Activated T-cell treated with anti-CD3 and anti-CD28 coated beads, Interleukin-2, amount 50 U/mL, for 24 hours (primary cell): ENCODE results near the gene KTN1.

ENCODE experiments used
- DNase-seq: peaks from one replicate; pipeline ENCODE4 v3.0.0-alpha.2; 2020
- H3K27ac Mint-ChIP-seq: 2 replicates; pipeline ENCODE4 v1.8.0; 2020; ENCODE audit warnings: mild to moderate bottlenecking, mixed read lengths
- H3K27me3 Mint-ChIP-seq: 2 replicates; pipeline ENCODE4 v1.8.0; 2020; ENCODE audit warnings: mixed read lengths
- H3K36me3 Mint-ChIP-seq: 2 replicates; pipeline ENCODE4 v1.8.0; 2020; ENCODE audit warnings: low read depth, mixed read lengths
- H3K4me1 Mint-ChIP-seq: 2 replicates; pipeline ENCODE4 v1.8.0; 2020; ENCODE audit warnings: low read depth, mixed read lengths
- H3K4me3 Mint-ChIP-seq: 2 replicates; pipeline ENCODE4 v1.8.0; 2020; ENCODE audit warnings: mild to moderate bottlenecking, moderate library complexity, mixed read lengths
- H3K9me3 Mint-ChIP-seq: 2 replicates; pipeline ENCODE4 v1.8.0; 2020; ENCODE audit warnings: mixed read lengths

KTN1 gene, protein sequence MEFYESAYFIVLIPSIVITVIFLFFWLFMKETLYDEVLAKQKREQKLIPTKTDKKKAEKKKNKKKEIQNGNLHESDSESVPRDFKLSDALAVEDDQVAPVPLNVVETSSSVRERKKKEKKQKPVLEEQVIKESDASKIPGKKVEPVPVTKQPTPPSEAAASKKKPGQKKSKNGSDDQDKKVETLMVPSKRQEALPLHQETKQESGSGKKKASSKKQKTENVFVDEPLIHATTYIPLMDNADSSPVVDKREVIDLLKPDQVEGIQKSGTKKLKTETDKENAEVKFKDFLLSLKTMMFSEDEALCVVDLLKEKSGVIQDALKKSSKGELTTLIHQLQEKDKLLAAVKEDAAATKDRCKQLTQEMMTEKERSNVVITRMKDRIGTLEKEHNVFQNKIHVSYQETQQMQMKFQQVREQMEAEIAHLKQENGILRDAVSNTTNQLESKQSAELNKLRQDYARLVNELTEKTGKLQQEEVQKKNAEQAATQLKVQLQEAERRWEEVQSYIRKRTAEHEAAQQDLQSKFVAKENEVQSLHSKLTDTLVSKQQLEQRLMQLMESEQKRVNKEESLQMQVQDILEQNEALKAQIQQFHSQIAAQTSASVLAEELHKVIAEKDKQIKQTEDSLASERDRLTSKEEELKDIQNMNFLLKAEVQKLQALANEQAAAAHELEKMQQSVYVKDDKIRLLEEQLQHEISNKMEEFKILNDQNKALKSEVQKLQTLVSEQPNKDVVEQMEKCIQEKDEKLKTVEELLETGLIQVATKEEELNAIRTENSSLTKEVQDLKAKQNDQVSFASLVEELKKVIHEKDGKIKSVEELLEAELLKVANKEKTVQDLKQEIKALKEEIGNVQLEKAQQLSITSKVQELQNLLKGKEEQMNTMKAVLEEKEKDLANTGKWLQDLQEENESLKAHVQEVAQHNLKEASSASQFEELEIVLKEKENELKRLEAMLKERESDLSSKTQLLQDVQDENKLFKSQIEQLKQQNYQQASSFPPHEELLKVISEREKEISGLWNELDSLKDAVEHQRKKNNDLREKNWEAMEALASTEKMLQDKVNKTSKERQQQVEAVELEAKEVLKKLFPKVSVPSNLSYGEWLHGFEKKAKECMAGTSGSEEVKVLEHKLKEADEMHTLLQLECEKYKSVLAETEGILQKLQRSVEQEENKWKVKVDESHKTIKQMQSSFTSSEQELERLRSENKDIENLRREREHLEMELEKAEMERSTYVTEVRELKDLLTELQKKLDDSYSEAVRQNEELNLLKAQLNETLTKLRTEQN (N-terminal part only)

DNA sequence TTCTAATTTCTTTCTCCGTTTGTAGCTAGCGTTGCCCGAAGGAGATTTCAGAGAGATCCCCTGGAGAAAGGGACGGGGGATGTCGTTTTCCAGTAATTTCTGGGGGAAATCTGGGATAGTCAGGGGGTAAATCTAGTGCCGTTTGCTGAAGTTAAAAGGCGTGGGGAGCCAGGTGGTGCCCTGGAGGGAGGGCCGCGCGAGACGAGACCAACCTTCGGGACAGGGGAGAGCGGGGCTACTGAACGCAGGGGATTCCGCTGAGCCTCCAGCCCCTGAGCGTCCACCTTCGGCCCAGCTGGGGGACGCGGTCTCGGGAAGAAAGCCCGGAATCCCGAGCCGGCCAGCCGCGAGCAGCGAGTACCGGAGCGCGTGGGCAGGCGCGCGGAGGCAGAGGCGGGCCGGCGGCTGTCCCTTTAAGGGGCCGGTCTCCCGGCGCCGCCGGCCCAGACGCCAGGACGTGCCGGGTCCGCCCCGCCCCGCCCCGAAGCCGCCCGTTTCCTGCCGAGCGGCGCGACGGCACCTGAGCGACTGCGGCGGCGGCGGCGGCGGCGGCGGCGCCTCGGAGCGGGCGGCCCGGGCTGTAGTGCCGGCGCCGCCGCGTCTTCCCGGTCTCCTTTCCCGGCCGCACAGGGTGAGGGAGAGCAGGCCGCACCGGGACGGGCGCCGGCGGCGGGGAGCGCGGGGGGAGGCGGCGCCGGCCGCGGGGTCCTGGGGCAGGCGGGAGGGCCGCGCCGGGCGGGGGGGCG, at the start of gene KTN1:
TSS of gene KTN1 (plus strand) at position 484 of the 746 bp plus-strand sequence. CDS start 31,842 bp downstream, outside the sequence.
- DNase-seq: peak; percentile 91
- Mint-ChIP-seq H3K4me3 (peak within 1 kb of the TSS; percentile 91), H3K27ac (peak within 1 kb of the TSS; percentile 95), H3K4me1 (peaks cover 35% of the 10 kb centered on the region), H3K9me3 (no peaks in the 10 kb centered on the region), H3K27me3 (no peaks in the 10 kb centered on the region), H3K36me3 (peaks cover 29% of the 10 kb centered on the region)

DNA sequence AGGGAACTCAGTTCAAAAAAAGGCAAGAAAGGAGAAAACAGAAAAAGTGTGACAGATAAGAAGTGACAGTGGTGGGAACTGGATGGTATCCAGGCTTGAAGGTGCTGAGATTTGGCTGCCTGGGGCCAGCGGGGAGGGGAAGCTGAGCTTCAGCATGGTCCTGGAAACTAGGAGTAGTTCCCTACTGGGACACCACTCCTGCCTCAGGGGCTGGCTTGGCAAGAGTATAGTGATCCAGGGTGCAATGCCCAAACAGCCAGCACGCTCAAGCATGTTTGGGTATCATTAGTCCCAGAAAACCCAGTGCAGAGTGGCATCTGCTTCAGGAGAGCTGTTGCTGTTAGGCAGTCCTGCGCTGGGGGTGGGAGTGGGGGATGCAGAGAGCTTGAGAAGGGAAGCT, 49.5 kb upstream of the KTN1 start:
- Mint-ChIP-seq H3K27ac (no peak overlapping the region), H3K27me3 (no peaks in the 10 kb centered on the region), H3K9me3 (no peaks in the 10 kb centered on the region), H3K4me1 (no peaks in the 10 kb centered on the region), H3K36me3 (no peaks in the 10 kb centered on the region), H3K4me3 (no peak overlapping the region)
- no peak for DNase-seq

DNA sequence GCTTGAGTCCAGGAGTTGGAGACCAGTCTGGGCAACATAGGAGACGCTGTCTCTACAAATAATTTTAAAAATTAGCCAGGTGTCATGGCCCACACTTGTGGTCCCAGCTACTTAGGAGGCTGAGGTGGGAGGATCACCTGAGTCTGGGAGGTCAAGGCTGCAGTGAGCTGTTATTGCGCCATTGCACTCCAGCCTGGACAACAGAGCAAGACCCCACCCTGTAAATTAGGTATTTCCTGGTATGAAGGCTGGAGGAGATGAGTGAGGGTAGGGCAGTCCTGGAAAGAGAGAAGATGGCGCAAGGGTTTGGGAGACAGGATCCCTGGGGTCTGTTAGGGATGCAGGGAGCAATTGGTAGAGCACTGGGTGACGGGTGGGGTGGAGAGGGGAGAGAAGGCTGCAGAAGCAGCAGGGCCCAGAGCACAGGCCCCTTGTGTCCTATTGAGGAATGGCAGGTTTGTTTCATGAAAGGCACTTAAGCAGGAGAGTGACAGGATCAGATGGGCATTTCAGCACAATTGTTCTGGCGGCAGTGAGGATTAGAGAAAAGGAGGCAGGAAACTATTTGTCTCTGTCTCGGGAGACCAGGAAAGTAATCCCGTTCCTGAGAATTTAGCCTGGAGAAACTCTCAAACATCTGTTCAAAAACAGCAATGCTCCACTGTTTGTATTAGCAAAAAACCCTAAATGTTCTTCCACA, 47.2 kb upstream of the KTN1 start:
- Mint-ChIP-seq H3K4me3 (no peak overlapping the region), H3K27me3 (no peaks in the 10 kb centered on the region), H3K9me3 (peaks cover 5% of the 10 kb centered on the region), H3K4me1 (no peaks in the 10 kb centered on the region), H3K36me3 (no peaks in the 10 kb centered on the region), H3K27ac (no peak overlapping the region)
- no peak for DNase-seq

DNA sequence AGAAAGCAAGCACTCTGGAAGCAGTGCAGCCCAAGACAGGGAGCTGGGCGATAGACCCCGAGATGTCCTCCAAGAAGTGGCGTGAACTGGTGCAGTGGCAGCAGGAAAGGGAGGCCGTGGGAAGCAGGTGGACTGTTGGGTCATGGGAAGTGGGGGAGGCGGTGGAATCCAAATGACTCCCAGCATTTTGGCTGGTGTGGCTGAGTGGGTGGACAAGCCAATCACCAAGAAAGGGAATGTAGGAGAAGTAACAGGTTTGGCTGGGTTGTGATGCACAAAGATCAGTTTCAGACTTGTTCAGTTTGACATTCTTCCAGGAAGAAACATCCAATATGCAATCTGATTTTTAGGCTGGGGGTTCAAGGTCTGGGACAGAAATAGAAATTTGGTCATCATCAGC, 46.0 kb upstream of the KTN1 start:
- no peak for DNase-seq
- H3K27ac Mint-ChIP-seq: no peak overlapping the region
- no peaks in the 10 kb centered on the region for H3K4me1 Mint-ChIP-seq
- H3K9me3 Mint-ChIP-seq: peaks cover 5% of the 10 kb centered on the region
- no peak overlapping the region for H3K4me3 Mint-ChIP-seq
- H3K36me3 Mint-ChIP-seq: no peaks in the 10 kb centered on the region
- H3K27me3 Mint-ChIP-seq: no peaks in the 10 kb centered on the region

DNA sequence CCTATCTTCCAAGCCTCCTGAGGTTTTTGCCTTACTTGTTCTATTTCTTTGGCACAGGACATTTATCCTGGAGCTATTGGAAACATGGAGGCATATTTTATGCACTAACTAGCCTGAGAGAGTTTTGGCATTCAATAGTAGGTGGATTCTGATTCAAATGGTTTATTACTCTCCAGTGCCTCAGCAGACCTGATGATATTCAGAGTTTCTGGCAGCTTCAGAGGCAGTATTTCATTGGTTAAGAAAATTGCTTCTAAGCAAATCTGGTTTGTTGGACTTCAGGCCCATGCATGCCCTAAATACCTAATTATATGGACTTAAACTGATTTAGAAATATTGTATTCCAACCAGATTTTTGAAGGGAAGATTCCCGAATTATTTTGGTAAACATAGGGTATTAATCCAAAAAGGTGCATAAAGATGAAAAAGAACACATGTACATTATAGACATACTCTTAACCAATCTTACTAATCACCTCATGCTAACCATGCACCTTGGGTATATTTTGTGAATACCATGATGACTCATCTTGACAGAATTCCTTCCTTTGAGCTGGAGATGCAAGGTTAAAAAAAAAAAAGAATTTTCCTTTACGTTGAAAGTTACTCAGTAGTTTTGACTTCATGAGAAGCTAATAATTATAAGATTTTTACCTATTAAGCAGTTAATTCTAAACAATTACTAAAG, 44.3 kb upstream of the KTN1 start:
- DNase-seq: no peak
- H3K36me3 Mint-ChIP-seq: no peaks in the 10 kb centered on the region
- H3K9me3 Mint-ChIP-seq: peaks cover 5% of the 10 kb centered on the region
- no peak overlapping the region for H3K4me3 Mint-ChIP-seq
- H3K27ac Mint-ChIP-seq: no peak overlapping the region
- H3K27me3 Mint-ChIP-seq: no peaks in the 10 kb centered on the region
- no peaks in the 10 kb centered on the region for H3K4me1 Mint-ChIP-seq

DNA sequence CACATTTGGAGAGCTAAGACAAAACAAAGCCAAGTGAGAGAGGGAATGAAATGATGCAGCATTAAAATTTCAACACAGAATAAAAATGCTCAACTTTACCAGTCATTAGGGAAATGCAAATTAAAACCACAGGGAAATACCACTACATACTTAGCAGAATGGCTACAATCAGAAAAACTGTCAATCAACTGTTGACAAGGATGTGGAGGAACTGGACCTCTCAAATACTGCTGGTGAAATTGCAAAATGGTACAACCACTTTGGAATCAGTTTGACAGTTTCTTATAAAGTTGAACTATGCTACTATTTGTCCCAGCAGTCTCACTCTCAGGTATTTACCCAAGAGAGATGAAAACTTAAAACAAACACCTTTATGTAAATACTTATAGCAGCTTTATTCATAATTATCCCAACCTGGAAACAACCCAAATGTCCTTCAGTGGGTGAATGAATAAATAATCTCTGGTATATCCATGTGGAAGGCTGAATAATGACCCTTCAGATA, 43.8 kb upstream of the KTN1 start:
- Mint-ChIP-seq H3K9me3 (peaks cover 5% of the 10 kb centered on the region), H3K27ac (no peak overlapping the region), H3K4me1 (no peaks in the 10 kb centered on the region), H3K27me3 (no peaks in the 10 kb centered on the region), H3K4me3 (no peak overlapping the region), H3K36me3 (no peaks in the 10 kb centered on the region)
- no peak for DNase-seq

DNA sequence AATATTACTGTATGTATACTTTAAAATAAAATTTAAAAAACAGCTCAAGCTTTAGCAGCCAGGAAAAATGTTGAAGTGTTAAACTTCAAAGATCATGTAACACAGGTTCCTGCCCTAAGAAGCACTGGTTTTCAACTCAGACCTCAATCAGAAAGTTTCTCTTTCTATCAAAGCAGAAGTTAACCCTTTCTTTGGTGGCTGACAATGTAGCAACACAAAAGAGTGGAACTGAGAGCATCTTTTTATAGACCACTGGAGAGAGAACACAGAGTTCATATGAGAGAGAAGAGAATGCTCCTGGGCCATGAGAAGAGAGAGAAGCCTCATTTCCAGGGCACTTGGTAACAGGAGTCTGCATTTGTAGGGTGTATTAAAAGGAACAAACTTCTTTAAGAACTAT, 42.2 kb upstream of the KTN1 start:
- Mint-ChIP-seq H3K4me1 (no peaks in the 10 kb centered on the region), H3K36me3 (no peaks in the 10 kb centered on the region), H3K4me3 (no peak overlapping the region), H3K9me3 (peaks cover 5% of the 10 kb centered on the region), H3K27ac (no peak overlapping the region), H3K27me3 (no peaks in the 10 kb centered on the region)
- no peak for DNase-seq

DNA sequence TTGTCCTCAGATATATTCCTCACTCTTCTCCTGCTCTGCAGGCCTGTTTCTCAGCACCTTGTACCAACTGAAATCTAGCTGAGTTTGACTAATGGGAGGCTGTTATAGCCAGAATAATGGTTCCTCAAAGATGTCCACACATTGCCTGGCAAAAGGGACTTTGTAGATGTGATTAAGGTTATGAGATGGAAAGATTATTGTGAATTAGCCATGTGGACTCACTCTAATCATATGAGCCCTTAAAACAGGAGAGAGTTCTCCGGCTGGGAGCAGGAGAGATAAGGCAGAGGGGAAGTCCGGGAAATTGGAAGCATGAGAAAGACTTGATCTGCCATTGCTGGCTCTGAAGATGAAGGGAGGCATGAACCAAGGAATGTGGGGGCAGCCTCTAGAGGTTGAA, 40.0 kb upstream of the KTN1 start:
- Mint-ChIP-seq H3K9me3 (peaks cover 5% of the 10 kb centered on the region), H3K27me3 (no peaks in the 10 kb centered on the region), H3K4me1 (no peaks in the 10 kb centered on the region), H3K36me3 (no peaks in the 10 kb centered on the region), H3K4me3 (no peak overlapping the region), H3K27ac (no peak overlapping the region)
- no peak for DNase-seq

DNA sequence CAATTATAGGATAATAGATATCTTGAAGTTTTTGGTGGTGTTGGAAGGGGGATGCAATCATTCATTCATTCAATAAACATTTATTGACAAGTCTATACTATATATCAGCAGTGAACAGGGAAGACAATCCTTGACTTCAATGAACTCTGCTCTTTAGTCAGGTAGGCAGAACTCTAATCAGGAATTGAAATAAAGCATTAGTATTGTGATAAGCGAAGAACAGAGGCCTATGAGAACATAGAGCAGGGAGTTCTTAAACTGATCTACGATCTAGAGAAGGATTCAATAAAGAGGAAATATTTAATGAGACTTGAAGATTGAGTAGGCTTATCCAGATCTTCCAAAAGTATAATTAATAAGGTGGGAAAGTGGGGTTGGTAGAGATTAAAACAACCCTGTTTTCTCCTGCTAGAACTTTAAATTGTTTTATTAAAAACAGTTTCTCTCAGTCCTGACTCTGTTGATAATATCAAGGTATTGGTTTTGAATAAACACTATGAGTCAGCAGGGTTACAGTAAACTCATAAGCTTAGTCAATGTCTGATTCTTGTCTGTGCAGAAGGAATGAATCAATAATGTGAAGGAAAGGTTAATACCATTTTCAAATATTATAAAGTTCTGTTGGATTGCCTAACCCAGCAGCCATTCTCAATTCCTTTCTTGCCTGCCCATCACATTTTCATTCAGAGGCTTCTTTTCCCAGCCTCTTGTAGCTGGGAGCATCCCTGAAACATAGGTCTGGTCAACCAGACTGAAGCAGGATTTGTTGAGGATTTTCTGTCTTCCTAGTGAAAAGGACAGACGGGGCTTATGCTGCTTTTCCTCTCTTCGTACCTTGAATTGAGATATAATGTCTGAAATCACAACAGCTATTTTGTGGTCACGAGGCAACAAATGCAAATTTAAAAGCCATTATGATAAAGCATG, 38.9 kb upstream of the KTN1 start:
- Mint-ChIP-seq H3K36me3 (no peaks in the 10 kb centered on the region), H3K4me3 (no peak overlapping the region), H3K27me3 (no peaks in the 10 kb centered on the region), H3K4me1 (no peaks in the 10 kb centered on the region), H3K27ac (no peak overlapping the region), H3K9me3 (peaks cover 5% of the 10 kb centered on the region)
- DNase-seq: no peak

DNA sequence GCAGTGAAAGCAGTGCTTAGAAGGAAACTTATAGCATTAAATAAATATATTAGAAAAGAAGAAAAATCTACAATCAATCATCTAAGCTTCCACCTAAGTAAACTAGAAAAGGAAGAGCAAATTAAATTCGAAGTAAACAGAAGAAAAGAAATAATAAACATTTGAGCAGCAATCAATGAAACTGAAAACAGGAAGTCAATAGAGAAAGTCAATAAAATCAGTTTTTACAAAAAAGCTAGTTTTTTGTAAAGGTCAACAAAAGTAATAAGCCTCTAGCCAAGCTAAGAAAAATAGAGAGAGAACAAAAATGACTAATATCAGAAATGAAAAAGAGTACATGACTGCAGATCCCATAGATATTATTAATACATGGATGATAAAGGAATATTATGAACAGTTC, 34.2 kb upstream of the KTN1 start:
- Mint-ChIP-seq H3K27me3 (no peaks in the 10 kb centered on the region), H3K27ac (no peak overlapping the region), H3K9me3 (peaks cover 2% of the 10 kb centered on the region), H3K36me3 (no peaks in the 10 kb centered on the region), H3K4me3 (no peak overlapping the region), H3K4me1 (no peaks in the 10 kb centered on the region)
- no peak for DNase-seq

DNA sequence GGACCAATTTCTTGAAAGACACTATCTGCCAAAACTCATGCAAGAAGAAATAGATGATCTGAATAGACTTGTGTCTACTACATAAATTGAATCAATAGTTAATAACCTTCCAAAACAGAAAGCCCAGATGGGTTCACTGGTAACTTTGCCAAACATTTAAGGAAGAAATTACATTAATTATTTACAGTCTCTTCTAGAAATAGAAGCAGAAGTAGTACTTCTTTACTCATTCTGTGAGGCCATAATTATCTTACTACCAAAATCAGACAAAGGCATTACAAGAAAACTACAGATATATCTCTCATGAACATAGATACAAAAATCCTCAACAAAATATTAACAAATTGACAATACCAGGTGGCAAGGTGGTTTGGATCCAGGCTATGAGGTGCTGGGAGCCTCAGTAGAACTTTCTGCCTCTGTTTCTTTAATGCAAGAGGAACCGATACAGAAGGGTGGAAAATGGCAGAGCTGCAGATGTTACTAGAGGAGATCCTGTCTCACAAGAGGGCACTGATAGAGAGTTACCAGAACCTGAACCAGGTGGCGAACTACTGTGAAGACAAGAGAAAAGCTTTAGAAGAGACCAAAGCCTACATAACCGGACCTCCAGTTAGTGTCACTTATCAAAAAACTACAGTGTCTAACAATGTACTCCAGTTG, 33.7 kb upstream of the KTN1 start:
- H3K4me3 Mint-ChIP-seq: no peak overlapping the region
- no peak for DNase-seq
- H3K4me1 Mint-ChIP-seq: no peaks in the 10 kb centered on the region
- H3K27me3 Mint-ChIP-seq: no peaks in the 10 kb centered on the region
- H3K9me3 Mint-ChIP-seq: peaks cover 2% of the 10 kb centered on the region
- H3K27ac Mint-ChIP-seq: no peak overlapping the region
- no peaks in the 10 kb centered on the region for H3K36me3 Mint-ChIP-seq
